GM18508 (cell line): Measurements from ENCODE around the gene WDR35.

Experiments used
- ATAC-seq: cut with Tn5 transposase; IDR thresholded peaks from one replicate; pipeline ENCODE4 v1.9.1; 2021; ENCODE audit warnings: moderate number of reproducible peaks; ENCODE audit not compliant: insufficient read depth, unreplicated experiment

WDR35 gene

GRCh38 chr2:19876751-19877150, 113.2 kb downstream of the WDR35 start:
- ATAC-seq: no peak

DNA sequence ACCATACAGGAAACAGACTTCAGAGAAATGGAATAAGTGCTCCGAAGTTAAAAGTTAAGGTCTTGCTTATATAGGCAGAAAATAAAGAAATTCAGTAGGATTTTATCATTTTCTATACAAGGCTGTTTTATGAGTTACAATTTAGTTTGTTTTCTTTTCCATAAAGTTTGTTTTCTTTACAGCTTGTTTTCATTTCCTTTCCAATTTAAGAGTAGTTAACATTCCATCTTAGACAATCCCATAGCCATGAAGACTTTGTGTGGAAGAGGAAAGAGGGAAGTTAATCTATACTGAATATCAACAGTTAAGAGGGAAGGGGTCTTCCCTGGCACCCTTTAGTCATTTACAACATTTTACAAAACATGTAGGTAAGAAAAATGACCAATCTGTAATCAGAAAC, 114.6 kb downstream of the WDR35 start:
- ATAC-seq: no peak

- no peak for ATAC-seq
Measured at GRCh38 chr2:19874726-19875125, 115.2 kb downstream of the WDR35 start.

- no peak for ATAC-seq
Measured at GRCh38 chr2:19873014-19873413, 116.9 kb downstream of the WDR35 start.

DNA sequence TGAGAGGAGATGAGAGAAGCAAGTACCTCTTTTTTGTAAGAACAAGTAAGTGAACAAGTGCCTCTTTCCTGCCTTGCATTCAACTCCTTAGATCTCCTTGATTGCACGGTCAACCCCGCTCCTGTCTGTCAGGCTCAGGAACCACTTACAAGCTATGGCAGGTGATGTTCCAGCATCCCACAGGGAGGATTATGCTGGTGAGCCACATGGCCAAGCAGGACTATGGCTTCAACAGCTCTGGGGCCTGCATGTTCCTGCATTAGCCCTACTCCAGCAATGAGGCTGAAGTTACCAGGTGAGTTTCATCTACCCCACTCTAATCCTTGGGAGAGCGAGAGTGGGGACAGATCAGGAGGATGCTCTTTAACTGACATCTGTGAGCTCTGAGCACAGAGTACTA, 117.6 kb downstream of the WDR35 start:
- no peak for ATAC-seq

- ATAC-seq: no peak
Measured at GRCh38 chr2:19871836-19872235, 118.1 kb downstream of the WDR35 start.

GRCh38 chr2:19870792-19871191, 119.1 kb downstream of the WDR35 start:
- ATAC-seq: no peak

- ATAC-seq: no peak
Measured at GRCh38 chr2:19868701-19869580, 121.0 kb downstream of the WDR35 start.

DNA sequence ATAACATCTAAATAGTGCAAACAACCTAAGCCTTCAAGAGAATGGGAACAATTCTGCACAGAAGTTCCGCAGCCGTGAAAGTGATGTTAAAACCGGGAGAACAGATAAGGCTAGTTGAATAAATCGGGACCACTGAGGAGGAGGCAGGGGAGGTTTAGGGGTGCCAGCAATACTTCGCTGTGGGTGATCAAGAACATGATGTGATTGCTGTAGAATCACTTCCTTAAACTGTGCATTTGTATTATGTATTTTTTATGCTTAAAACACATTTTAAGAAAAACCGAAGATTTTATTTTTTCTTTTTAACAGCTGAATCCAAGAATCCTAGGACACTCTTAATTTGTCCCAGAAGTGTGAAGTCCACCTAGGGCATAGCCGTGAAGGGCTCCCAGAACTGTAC, 121.7 kb downstream of the WDR35 start:
- ATAC-seq: no peak

- ATAC-seq: peak; percentile 82
Measured at GRCh38 chr2:19866771-19867170, 123.1 kb downstream of the WDR35 start.

DNA sequence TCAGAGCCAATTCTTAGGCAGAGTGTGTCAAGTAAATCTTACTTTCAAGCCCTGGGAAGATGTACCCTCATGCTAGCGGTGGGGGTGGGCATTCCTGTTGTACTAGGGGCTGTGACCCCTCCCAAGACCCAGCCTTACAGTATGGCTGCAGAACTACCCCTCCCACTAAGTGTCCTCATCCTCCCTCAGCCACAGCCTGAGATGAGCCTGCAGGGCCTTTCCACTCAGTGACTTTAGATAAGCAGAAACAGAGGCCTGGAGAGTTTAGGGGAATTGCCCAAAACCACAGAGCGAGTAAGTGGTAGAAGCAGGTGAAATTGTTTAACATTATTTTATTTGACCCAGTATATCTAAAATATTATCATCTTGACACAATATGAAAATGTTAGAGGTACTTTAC, 124.8 kb downstream of the WDR35 start:
- peak; percentile 30 for ATAC-seq

- no peak for ATAC-seq
Measured at GRCh38 chr2:19864381-19864780, 125.5 kb downstream of the WDR35 start.

GRCh38 chr2:19863303-19864041, 126.4 kb downstream of the WDR35 start:
- peak; percentile 34 for ATAC-seq

- ATAC-seq: no peak
Measured at GRCh38 chr2:19861813-19862212, 128.1 kb downstream of the WDR35 start.
